Stimulated activated CD4-positive, alpha-beta T cell treated with anti-CD3 and anti-CD28 coated beads, Interleukin-2, amount 100 ng/mL, for 48 hours (primary cell): ENCODE measurements around the gene ATP1B3.
"Not testable (repeated sequence)": the region's sequence is repeated elsewhere in the genome, so short reads cannot be mapped to it uniquely, and the experiment has no call there.

Source experiments
- DNase-seq, 2 donors: peaks; one replicate each; pipeline ENCODE4 v3.0.0-alpha.2; 2020

The ATP1B3 gene

GRCh38 chr3:141950572-141951493 lies 74.4 kb downstream of the ATP1B3 start:
- no peak for DNase-seq

- DNase-seq = no peak
Observed at GRCh38 chr3:141952611-141953010, 76.2 kb downstream of the ATP1B3 start.

- DNase-seq = no peak
Observed at GRCh38 chr3:141955175-141955574, 78.7 kb downstream of the ATP1B3 start.

GRCh38 chr3:141959589-141960554 lies 83.4 kb downstream of the ATP1B3 start:
- DNase-seq = no peak

DNA sequence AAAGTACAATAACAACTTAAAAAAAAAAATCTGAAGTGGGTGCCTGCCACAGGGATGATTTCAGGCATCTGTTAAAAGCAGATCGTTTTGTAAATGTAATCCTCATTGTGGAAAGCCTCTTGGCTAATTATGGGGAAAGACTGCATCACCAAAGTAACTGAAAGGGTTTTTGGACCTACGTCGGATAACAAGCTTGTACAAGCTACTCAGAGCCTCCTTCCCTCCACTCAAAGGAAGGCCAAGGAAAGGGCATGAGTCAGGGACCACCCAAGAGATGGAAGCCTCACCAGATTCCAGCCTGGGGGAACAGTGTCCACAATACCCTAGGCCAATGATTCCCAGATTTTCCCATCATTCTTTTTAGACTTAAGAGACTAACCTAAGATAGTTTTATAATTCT lies 84.3 kb downstream of the ATP1B3 start:
- DNase-seq = no peak

GRCh38 chr3:141963301-141963700 lies 86.9 kb downstream of the ATP1B3 start:
- no peak for DNase-seq

DNA sequence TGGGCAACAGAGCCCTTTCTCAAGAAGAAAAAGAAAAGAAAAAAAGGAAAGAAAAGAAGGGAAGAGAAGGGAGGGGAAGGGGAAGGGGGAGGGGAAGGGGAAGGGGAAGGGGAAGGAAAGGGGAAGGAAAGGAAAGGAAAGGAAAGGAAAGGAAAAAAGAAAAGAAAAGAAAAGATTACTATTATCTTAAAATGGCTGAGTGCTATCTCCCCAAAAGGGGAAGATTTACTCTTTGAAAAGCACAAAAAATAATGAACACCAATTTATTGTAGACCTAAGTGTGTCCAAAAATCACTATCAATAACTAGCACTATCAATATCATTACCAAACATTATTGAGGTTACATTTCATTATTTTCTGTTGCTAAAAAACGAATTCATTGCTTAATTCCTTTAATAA lies 89.0 kb downstream of the ATP1B3 start:
- DNase-seq = no peak

GRCh38 chr3:141969711-141970110 lies 93.3 kb downstream of the ATP1B3 start:
- DNase-seq = no peak

DNA sequence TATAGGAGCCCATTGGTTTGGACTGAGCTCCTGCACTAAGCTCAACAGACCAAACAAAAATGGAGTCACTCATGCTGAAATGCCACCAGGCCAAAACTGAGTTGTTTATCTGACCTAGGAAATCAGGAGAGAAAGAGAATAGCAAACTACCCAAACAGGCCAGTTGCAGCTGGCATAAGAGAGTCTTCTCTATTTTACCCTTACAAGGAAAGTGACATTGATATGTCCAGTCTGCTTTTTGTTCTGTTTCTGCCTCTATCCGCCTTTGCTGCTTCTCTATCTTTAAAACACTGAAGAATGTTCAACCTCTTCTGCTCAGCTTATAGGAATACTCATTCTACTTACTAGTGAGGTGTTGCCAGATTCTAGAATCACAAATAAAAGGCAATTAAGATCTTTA lies 95.1 kb downstream of the ATP1B3 start:
- DNase-seq = no peak

DNA sequence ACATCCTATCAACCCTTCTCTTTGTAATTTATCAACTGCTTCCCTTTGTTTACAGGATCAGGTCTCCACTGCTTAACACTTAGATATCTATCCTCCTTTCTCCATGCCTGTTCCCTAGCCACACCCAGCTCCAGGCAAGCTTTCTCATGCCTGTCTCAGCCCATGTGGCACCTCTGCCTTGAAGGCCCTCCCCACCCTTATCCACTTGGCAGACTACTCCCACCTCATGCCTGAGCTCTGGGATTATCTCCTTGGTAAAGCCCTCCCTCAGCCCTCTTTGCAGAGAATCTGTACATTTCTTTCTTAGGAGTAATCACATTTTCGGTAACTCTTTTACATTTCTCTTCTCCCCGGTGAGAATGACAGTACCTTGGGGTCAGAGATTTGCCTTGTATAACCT lies 96.0 kb downstream of the ATP1B3 start:
- DNase-seq = no peak

DNA sequence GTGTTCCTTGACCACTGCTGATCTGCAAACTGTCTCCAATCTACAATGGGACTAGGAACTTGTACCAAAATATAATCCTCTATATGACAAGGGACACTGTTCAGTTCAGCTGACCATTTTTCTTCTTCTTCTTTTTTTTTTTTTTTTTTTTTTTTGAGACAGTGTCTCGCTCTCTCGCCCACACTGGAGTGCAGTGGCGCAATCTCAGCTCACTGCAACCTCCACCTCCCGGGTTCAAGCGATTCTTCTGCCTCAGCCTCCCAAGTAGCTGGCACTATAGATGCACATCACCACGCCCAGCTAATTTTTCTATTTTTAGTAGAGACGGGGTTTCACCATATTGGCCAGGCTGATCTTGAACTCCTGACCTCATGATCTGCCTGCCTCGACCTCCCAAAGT lies 98.3 kb downstream of the ATP1B3 start:
- not testable (repeated sequence) for DNase-seq
